Globus pallidus (tissue), 1 donor: ENCODE results near the gene SLC30A3.
"Not testable (repeated sequence)": the region's sequence is repeated elsewhere in the genome, so short reads cannot be mapped to it uniquely, and the experiment has no call there.

Experiments
- DNase-seq: peaks from one replicate; pipeline ENCODE4 v3.0.0-alpha.2; 2015; ENCODE audit warnings: low spot score

SLC30A3 gene

GRCh38 chr2:27262379-27263286, at the start of gene SLC30A3:
SLC30A3 (minus strand) TSS chr2:27263047; CDS start chr2:27262906, 141 bp downstream.
- peak; percentile 26 for DNase-seq

- no peak for DNase-seq
Measured at GRCh38 chr2:27312152-27312551, 49.3 kb upstream of the SLC30A3 start.

GRCh38 chr2:27309651-27310050, 46.8 kb upstream of the SLC30A3 start:
- no peak for DNase-seq

GRCh38 chr2:27308359-27308881, 45.6 kb upstream of the SLC30A3 start, which contains the start of gene UCN:
UCN (minus strand) TSS chr2:27308445; CDS start chr2:27307895, 550 bp downstream.
- DNase-seq = no peak

- no peak for DNase-seq
Measured at GRCh38 chr2:27307545-27308358, 44.9 kb upstream of the SLC30A3 start.

GRCh38 chr2:27307287-27307544, 44.4 kb upstream of the SLC30A3 start:
- DNase-seq = no peak

GRCh38 chr2:27306573-27307286, 43.9 kb upstream of the SLC30A3 start:
- DNase-seq = no peak

GRCh38 chr2:27306136-27306535, 43.3 kb upstream of the SLC30A3 start:
- DNase-seq = no peak

- DNase-seq = no peak
Measured at GRCh38 chr2:27305516-27305915, 42.7 kb upstream of the SLC30A3 start.

- DNase-seq = no peak
Measured at GRCh38 chr2:27304488-27305240, 41.8 kb upstream of the SLC30A3 start.

GRCh38 chr2:27303093-27304025, 40.5 kb upstream of the SLC30A3 start:
- DNase-seq = peak; percentile 31

GRCh38 chr2:27300606-27301005, 37.8 kb upstream of the SLC30A3 start:
- not testable (repeated sequence) for DNase-seq

- DNase-seq = no peak
Measured at GRCh38 chr2:27298391-27299080, 35.7 kb upstream of the SLC30A3 start.

- no peak for DNase-seq
Measured at GRCh38 chr2:27297195-27297594, 34.3 kb upstream of the SLC30A3 start.

- DNase-seq = no peak
Measured at GRCh38 chr2:27296481-27296880, 33.6 kb upstream of the SLC30A3 start.

GRCh38 chr2:27294928-27295327, 32.1 kb upstream of the SLC30A3 start:
- no peak for DNase-seq

- no peak for DNase-seq
Measured at GRCh38 chr2:27291865-27292264, 29.0 kb upstream of the SLC30A3 start.

GRCh38 chr2:27290549-27290948, 27.7 kb upstream of the SLC30A3 start:
- DNase-seq = no peak

- DNase-seq = no peak
Measured at GRCh38 chr2:27288610-27289009, 25.8 kb upstream of the SLC30A3 start.

GRCh38 chr2:27285481-27285880, 22.6 kb upstream of the SLC30A3 start:
- DNase-seq = no peak
